Endothelial cell of umbilical vein (primary cell): Measurements from ENCODE around the gene FSTL3. TPM values are rescaled to one million over a fixed set of nuclear protein-coding genes. Genes with fewer than 3 reads are reported as not detected.

Experiments
- BruUV-seq: library from RNA; stranded (reverse); fragments of 400-500 nt; replicated peaks from 2 replicates; lab custom pipeline; 2021; lab: Mats Ljungman, UMichigan
- CTCF ChIA-PET: fragments of 300-600, 350-600 bp; sonication (Branson Sonifier 250); formaldehyde crosslinking; loops from one replicate; lab custom pipeline; 2021; ENCODE audit warnings: antibody characterized with exemption, inconsistent platforms; lab: Charles Lee
- POLR2A ChIA-PET: fragments of 300-600, 350-600 bp; sonication (Branson Sonifier 250); formaldehyde crosslinking; loops from one replicate; lab custom pipeline; 2021; ENCODE audit warnings: antibody characterized with exemption, inconsistent platforms; lab: Charles Lee
- DNase-seq: peaks from one replicate; pipeline ENCODE4 v3.0.0-alpha.2; 2011; ENCODE audit warnings: low read depth, low spot score
- FAIRE-seq: peaks from 2 replicates; lab custom pipeline; 2011; peaks lifted over from hg19 to GRCh38; lab: Jason Lieb, UNC
- H2AFZ ChIP-seq: 2 replicates; pipeline ENCODE4 v1.6.0; 2012; ENCODE audit warnings: low read depth, low read length, control low read depth, inconsistent platforms
- H3K27ac ChIP-seq: 2 replicates; pipeline ENCODE4 v1.5.1; 2011; ENCODE audit warnings: low read depth, mild to moderate bottlenecking, control low read depth, low read length, moderate library complexity; ENCODE audit not compliant: insufficient read depth
- H3K27me3 ChIP-seq, 2 experiments: 2 replicates each; pipeline versions ENCODE4 v1.6.0 to v1.6.1; 2011; ENCODE audit warnings: low read length in 2 of 2, mixed read lengths in 1 of 2; ENCODE audit not compliant: control insufficient read depth in 2 of 2, insufficient read depth in 2 of 2
- H3K36me3 ChIP-seq, 2 experiments: 2 replicates in 1 of 2; 3 replicates in 1 of 2; pipeline ENCODE4 v1.5.1; 2011; ENCODE audit warnings: low read length in 2 of 2, mild to moderate bottlenecking in 1 of 2, moderate library complexity in 1 of 2; ENCODE audit not compliant: control insufficient read depth in 2 of 2, insufficient read depth in 2 of 2; ENCODE audit errors: extremely low read depth in 1 of 2
- H3K4me1 ChIP-seq: 3 replicates; pipeline ENCODE4 v1.5.1; 2011; ENCODE audit warnings: mild to moderate bottlenecking, low read length; ENCODE audit not compliant: control insufficient read depth, insufficient read depth; ENCODE audit errors: extremely low read depth
- H3K4me2 ChIP-seq: 2 replicates; pipeline ENCODE4 v1.6.1; 2011; ENCODE audit warnings: low read length, control low read depth, mixed read lengths; ENCODE audit not compliant: insufficient read depth
- H3K4me3 ChIP-seq, 3 experiments: fragments of 200-600 bp in 1 of 3; sonication (generic), shearing (Covaris generic) in 1 of 3; replicated peaks in 1 of 3; 2 replicates each; pipeline ENCODE4 v1.5.1; 2011 to 2016; ENCODE audit warnings: control low read depth in 3 of 3, low read length in 3 of 3, mild to moderate bottlenecking in 2 of 3, inconsistent platforms in 1 of 3, low read depth in 1 of 3, moderate library complexity in 1 of 3; ENCODE audit not compliant: insufficient read depth in 1 of 3
- H3K79me2 ChIP-seq: 2 replicates; pipeline ENCODE4 v1.6.0; 2012; ENCODE audit warnings: low read length, inconsistent platforms; ENCODE audit not compliant: control insufficient read depth, insufficient read depth
- H3K9ac ChIP-seq: replicated peaks from 2 replicates; pipeline ENCODE3; 2011; ENCODE audit warnings: low read length, control low read depth; ENCODE audit not compliant: insufficient read depth; ENCODE audit errors: extremely low read depth
- H3K9me1 ChIP-seq: replicated peaks from 3 replicates; pipeline ENCODE4 v1.6.0; 2011; ENCODE audit warnings: mild to moderate bottlenecking, low read length; ENCODE audit not compliant: control insufficient read depth, insufficient read depth; ENCODE audit errors: extremely low read depth
- H3K9me3 ChIP-seq: replicated peaks from 2 replicates; pipeline ENCODE4 v1.5.1; 2012; ENCODE audit warnings: low read length, inconsistent platforms; ENCODE audit not compliant: control insufficient read depth, insufficient read depth
- H4K20me1 ChIP-seq: replicated peaks from 2 replicates; pipeline ENCODE3; 2011; ENCODE audit warnings: mild to moderate bottlenecking, low read length; ENCODE audit not compliant: control insufficient read depth, insufficient read depth; ENCODE audit errors: extremely low read depth
- EZH2 ChIP-seq: IDR thresholded peaks from 2 replicates; pipeline ENCODE4 v1.6.1; 2012; ENCODE audit warnings: borderline replicate concordance, low read depth, mild to moderate bottlenecking, moderate library complexity, low read length, inconsistent platforms; ENCODE audit not compliant: severe bottlenecking
- FOS ChIP-seq: IDR thresholded peaks from 2 replicates; pipeline ENCODE4 v1.6.1; 2011; ENCODE audit warnings: mild to moderate bottlenecking, low read length, moderate library complexity, borderline replicate concordance; ENCODE audit not compliant: insufficient read depth
- GATA2 ChIP-seq: IDR thresholded peaks from 2 replicates; pipeline ENCODE4 v1.7.0; 2011; ENCODE audit warnings: low read depth, mild to moderate bottlenecking, moderate library complexity, mixed read lengths, low read length; ENCODE audit not compliant: insufficient read length, insufficient read depth
- JUN ChIP-seq: IDR thresholded peaks from 2 replicates; pipeline ENCODE4 v1.6.1; 2011; ENCODE audit warnings: borderline replicate concordance, low read depth; ENCODE audit not compliant: insufficient read length, insufficient read depth
- MAX ChIP-seq: IDR thresholded peaks from 2 replicates; pipeline ENCODE4 v1.6.1; 2011; ENCODE audit not compliant: insufficient read depth, insufficient read length
- MYC ChIP-seq: IDR thresholded peaks from one replicate; pipeline ENCODE4 v1.6.1; 2011; ENCODE audit warnings: mild to moderate bottlenecking, low read depth, low read length
- POLR2A ChIP-seq: IDR thresholded peaks from 2 replicates; pipeline ENCODE4 v1.6.1; 2012; ENCODE audit warnings: low read depth, mild to moderate bottlenecking, control low read depth, low read length
- POLR2AphosphoS5 ChIP-seq: IDR thresholded peaks from 2 replicates; pipeline ENCODE4 v1.6.1; 2012; ENCODE audit warnings: low read depth, mild to moderate bottlenecking, control low read depth, low read length, moderate library complexity; ENCODE audit not compliant: insufficient read depth
- dilution Hi-C: fragments of 300-500 bp; cut with MboI; formaldehyde crosslinking; loops from one replicate; pipeline ENCODE4 v1.15.0; 2019; ENCODE audit warnings: low sequenced_read_pairs; ENCODE audit not compliant: extremely low pct_ligation_motif_present
- intact Hi-C: fragments of 100-400 bp; cut with micrococcal nuclease; formaldehyde crosslinking; loops from one replicate; pipeline ENCODE4 v1.10.0; 2022
- polyA plus RNA-seq, 4 experiments: library from polyadenylated mRNA; depleted of rRNA in 3 of 4; stranded (reverse) in 3 of 4; unstranded in 1 of 4; fragments of >200 nt; gene quantifications; 2 replicates each; pipeline versions ENCODE4 v1.2.1 to v1.2.3, GENCODE V29; 2011 to 2012; ENCODE audit warnings: missing spikeins in 1 of 4
- total RNA-seq: library from RNA; stranded (reverse); gene quantifications from 2 replicates; pipeline ENCODE4 v1.2.3, GENCODE V29; 2021
- TF ChIP-seq, protein P1 (sequence below), 2 donors: IDR thresholded peaks; 1 replicate in 1 of 2; 2 replicates in 1 of 2; pipeline ENCODE4 v1.5.1; 2011; ENCODE audit warnings: low read length in 2 of 2, mild to moderate bottlenecking in 2 of 2, moderate library complexity in 2 of 2, control low read depth in 1 of 2, inconsistent platforms in 1 of 2, low read depth in 1 of 2; ENCODE audit not compliant: insufficient read depth in 1 of 2; ENCODE audit errors: extremely low read depth in 1 of 2

FSTL3 gene
- total and polyA plus RNA-seq, 2 donors (not counting 3 experiments of a cell fraction or from before 2014, with no cell fraction given): 19.9 to 45.2 TPM

DNA sequence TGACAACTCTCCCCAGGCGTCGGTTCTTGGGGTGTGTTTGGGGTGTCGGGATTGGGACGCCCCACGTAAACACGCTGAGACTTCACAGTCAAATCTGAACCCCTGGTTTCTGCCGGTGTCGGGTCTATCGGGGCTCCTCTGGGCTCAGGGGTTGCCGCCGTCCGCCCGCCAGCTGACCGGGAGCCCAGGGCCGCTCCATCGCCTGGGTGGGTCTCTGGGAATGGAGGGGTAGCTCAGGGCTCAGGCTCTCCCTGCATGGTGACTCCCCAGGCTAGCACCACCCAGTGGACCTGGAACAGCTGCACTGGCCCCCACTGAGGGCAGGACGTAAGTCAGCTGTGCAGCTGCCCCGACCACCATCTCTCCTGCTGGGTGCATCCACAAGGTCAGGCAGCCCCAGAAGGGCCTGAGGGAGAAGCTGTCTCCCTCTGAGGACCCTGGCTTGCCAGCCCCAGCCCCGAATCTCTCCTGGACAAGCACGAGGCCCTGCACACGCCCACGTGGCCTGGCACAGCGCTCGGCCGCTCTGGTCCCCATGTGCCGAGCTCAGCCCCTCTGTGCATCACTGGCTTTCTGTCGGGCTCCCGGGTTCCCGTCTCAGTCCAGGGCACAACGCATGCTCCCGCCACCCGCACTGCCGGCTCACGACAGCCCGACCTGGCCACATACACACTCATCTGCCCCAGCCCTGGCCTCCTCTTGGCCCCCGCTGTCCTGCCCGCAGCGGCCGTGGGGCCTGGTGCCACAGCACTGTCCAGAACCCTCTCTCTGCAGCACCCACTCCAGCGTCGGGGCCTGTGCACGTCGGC, 19.2 kb upstream of the FSTL3 start:
- H3K4me2 ChIP-seq: no peak overlapping the region
- no peak for TF ChIP-seq GATA2
- TF ChIP-seq POLR2A: no peak
- no peak for TF ChIP-seq EZH2
- no peak for TF ChIP-seq MAX
- TF ChIP-seq, protein P1, sequence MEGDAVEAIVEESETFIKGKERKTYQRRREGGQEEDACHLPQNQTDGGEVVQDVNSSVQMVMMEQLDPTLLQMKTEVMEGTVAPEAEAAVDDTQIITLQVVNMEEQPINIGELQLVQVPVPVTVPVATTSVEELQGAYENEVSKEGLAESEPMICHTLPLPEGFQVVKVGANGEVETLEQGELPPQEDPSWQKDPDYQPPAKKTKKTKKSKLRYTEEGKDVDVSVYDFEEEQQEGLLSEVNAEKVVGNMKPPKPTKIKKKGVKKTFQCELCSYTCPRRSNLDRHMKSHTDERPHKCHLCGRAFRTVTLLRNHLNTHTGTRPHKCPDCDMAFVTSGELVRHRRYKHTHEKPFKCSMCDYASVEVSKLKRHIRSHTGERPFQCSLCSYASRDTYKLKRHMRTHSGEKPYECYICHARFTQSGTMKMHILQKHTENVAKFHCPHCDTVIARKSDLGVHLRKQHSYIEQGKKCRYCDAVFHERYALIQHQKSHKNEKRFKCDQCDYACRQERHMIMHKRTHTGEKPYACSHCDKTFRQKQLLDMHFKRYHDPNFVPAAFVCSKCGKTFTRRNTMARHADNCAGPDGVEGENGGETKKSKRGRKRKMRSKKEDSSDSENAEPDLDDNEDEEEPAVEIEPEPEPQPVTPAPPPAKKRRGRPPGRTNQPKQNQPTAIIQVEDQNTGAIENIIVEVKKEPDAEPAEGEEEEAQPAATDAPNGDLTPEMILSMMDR (IDR thresholded peaks at IDR 0.05; ENCODE audit: extremely low read depth in 1 of 2, insufficient read depth in 1 of 2, low read depth in 1 of 2, low read length in 2 of 2): no peak
- TF ChIP-seq MYC: no peak
- TF ChIP-seq POLR2AphosphoS5: no peak
- no peak for TF ChIP-seq JUN
- TF ChIP-seq FOS: no peak
- no TSS peak for BruUV-seq
- H3K4me1 ChIP-seq: peaks cover 12% of the 10 kb centered on the region
- peaks cover 95% of the 10 kb centered on the region for H3K79me2 ChIP-seq
- CTCF ChIA-PET: no interaction called here
- DNase-seq: no peak
- intact Hi-C loops (no loop called here), dilution Hi-C loops (no loop called here)
- no peak for FAIRE-seq
- no peaks in the 10 kb centered on the region for H3K27me3 ChIP-seq
- POLR2A ChIA-PET: no interaction called here
- H3K9ac ChIP-seq: no peak overlapping the region
- H2AFZ ChIP-seq: no peak overlapping the region
- peaks cover 0 to 11% of the 10 kb centered on the region in 2 experiments for H3K36me3 ChIP-seq
- no peaks in the 10 kb centered on the region for H3K9me1 ChIP-seq
- H3K4me3 ChIP-seq: no peak overlapping the region
- H4K20me1 ChIP-seq: no peaks in the 10 kb centered on the region
- H3K27ac ChIP-seq: no peak overlapping the region
- no peaks in the 10 kb centered on the region for H3K9me3 ChIP-seq
